ENCODE data around the gene SORCS2. TPM values are rescaled to one million over a fixed set of nuclear protein-coding genes. Genes with fewer than 3 reads are reported as not detected.

Gene SORCS2
- total and polyA plus RNA-seq, 2 of the 8 experiments (the other 6 are each of a cell fraction or from before 2014, with no cell fraction given), result 0.36 to 1.8 TPM

DNA sequence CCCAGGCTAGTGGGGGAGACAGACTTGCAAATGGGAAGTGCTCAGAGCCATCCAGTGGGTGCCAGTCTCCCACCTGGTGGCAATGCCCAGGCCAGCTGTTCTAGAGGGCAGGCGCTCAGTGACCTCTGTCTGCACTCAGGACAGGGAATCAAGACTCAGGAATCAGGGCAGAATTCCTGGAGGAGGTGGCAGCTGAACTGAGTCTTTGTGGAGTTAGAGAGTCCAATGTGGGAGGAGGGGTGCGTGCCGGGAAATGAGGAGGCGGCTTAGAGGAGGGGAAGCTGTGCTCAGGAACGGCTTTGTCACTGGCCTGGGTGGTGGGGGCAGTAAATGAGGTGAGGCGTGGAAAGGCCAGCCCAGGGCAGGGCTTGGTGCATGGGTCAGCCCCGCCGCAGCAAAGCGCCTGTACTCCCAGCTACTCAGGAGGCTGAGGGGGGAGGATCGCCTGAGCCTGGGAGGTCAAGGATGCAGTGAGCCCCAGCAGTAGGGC, 31.3 kb upstream of the SORCS2 start:
- Histone ChIP-seq H3K4me3 (ENCODE audit: extremely low read depth in 1 of 4, insufficient read depth in 2 of 4, low read depth in 3 of 4, low read length in 4 of 4) (no peak overlapping the region), H3K79me1 (ENCODE audit: low read depth, low read length) (no peaks in the 10 kb centered on the region), H3K36me3 (ENCODE audit: control insufficient read depth in 2 of 4, insufficient read depth in 4 of 4, low read length in 3 of 4) (no peaks in the 10 kb centered on the region), H2BK20ac (ENCODE audit: low read length) (no peak overlapping the region), H2BK120ac (replicated peaks; ENCODE audit: low read depth, low read length) (no peak overlapping the region), H2BK12ac (ENCODE audit: low read depth, low read length) (no peak overlapping the region), H2AFZ (ENCODE audit: low read length) (no peak overlapping the region), H3K9ac (replicated peaks in 1 of 4; ENCODE audit: extremely low read depth in 1 of 4, low read depth in 3 of 4, low read length in 3 of 4) (no peak overlapping the region), H3K4me2 (ENCODE audit: insufficient read depth in 1 of 2, low read depth in 2 of 2, low read length in 2 of 2) (no peak overlapping the region), H3K27ac (ENCODE audit: low read depth, low read length) (no peak overlapping the region), H4K5ac (ENCODE audit: insufficient read length, low read depth, low read length) (no peak overlapping the region), H3K14ac (ENCODE audit: insufficient read length) (no peak overlapping the region), H2AK5ac (ENCODE audit: low read depth, low read length) (no peak overlapping the region), H3K4ac (replicated peaks; ENCODE audit: insufficient read length, low read depth, low read length) (no peak overlapping the region), H3K27me3 (replicated peaks in 1 of 4; ENCODE audit: control insufficient read depth in 3 of 4, extremely low read depth in 1 of 4, insufficient read depth in 3 of 4, low read length in 3 of 4) (no peaks in the 10 kb centered on the region), H3K56ac (replicated peaks; ENCODE audit: insufficient read length, low read depth, low read length) (no peak overlapping the region), H4K20me1 (replicated peaks in 1 of 2; ENCODE audit: control insufficient read depth in 1 of 2, insufficient read depth in 2 of 2, low read length in 2 of 2) (no peaks in the 10 kb centered on the region), H3K4me1 (replicated peaks in 1 of 4; ENCODE audit: control insufficient read depth in 3 of 4, insufficient read depth in 4 of 4, low read length in 3 of 4) (no peaks in the 10 kb centered on the region; a peak in 1 of 7 replicates), H3K18ac (ENCODE audit: extremely low read depth, low read length) (no peak overlapping the region), H3K23me2 (ENCODE audit: low read depth, low read length) (no peaks in the 10 kb centered on the region), H2BK5ac (ENCODE audit: low read depth, low read length) (no peak overlapping the region), H4K91ac (replicated peaks; ENCODE audit: insufficient read length, low read length) (no peak overlapping the region), H2BK15ac (ENCODE audit: low read length) (no peak overlapping the region), H4K8ac (ENCODE audit: extremely low read depth, insufficient read depth, low read length) (no peak overlapping the region; the same call in 1 of the 2 replicates), H3K9me3 (ENCODE audit: insufficient read depth in 2 of 2, low read depth in 1 of 2, low read length in 1 of 2) (no peaks in the 10 kb centered on the region), H3K79me2 (ENCODE audit: control insufficient read depth in 1 of 2, insufficient read depth in 2 of 2, low read length in 2 of 2) (no peaks in the 10 kb centered on the region), H3K23ac (ENCODE audit: insufficient read length) (no peak overlapping the region)
- DNase-seq (ENCODE audit: low read depth in 1 of 2, low spot score in 2 of 2) (no peak), FAIRE-seq (no peak)
- CTCF ChIA-PET (ENCODE audit: partially characterized antibody), result interaction anchor here (0.7 to 2.7 kb wide), 8 partner anchors 10 to 175 kb away, joined by 3 to 11 read pairs (median 6); no protein-coding TSS in a partner anchor
- WGBS, 2 experiments (ENCODE audit: extremely low coverage in 1 of 2, insufficient coverage in 1 of 2, insufficient read length in 1 of 2, insufficient replicate concordance in 2 of 2, low coverage in 1 of 2, low lambda C conversion rate in 2 of 2, missing lambda C conversion rate in 1 of 2), result 92% methylated on average over 10 of the region's 10 CpGs; no CpG with 5 or more reads in 1 of the 2 experiments
- POLR2A ChIA-PET (ENCODE audit: partially characterized antibody), result no interaction called here
- TF ChIP-seq CHD2 (IDR thresholded peaks at IDR 0.05; ENCODE audit: low read length), result no peak
- no peak for TF ChIP-seq EP300 (IDR thresholded peaks at IDR 0.05; ENCODE audit: borderline replicate concordance in 1 of 2, low read depth in 2 of 2, low read length in 2 of 2)
- no peak for TF ChIP-seq YY1 (IDR thresholded peaks at IDR 0.05; ENCODE audit: low read depth, low read length)
- TF ChIP-seq MAFK (IDR thresholded peaks at IDR 0.05; ENCODE audit: low read depth, low read length), result no peak
- no peak for TF ChIP-seq BACH1 (IDR thresholded peaks at IDR 0.05; ENCODE audit: low read length)
- TF ChIP-seq SUZ12 (IDR thresholded peaks at IDR 0.05; ENCODE audit: low read length), result no peak
